ENCODE measurements around the gene MGLL. TPM values are rescaled to one million over a fixed set of nuclear protein-coding genes. Genes with fewer than 3 reads are reported as not detected.

Gene MGLL
- total and polyA plus RNA-seq, 8 donors = 3.3 to 11.4 (median 6.6) TPM

- intact Hi-C loops (cut with DNase I) = loop anchor here in 1 of 3 donors (10.0 kb wide), 1 partner anchor 123 kb away; no protein-coding TSS in a partner anchor
- Histone ChIP-seq H3K27me3 (no peaks in the 10 kb centered on the region), H3K36me3 (no peaks in the 10 kb centered on the region), H3K9me3 (no peaks in the 10 kb centered on the region), H3K4me1 (peaks cover 14 to 26% (median 19%) of the 10 kb centered on the region in 3 donors), H3K4me3 (no peak overlapping the region), H3K27ac (peak overlapping the region; percentile 52 to 81 (median 79))
- ATAC-seq (peak in 2 of 4 donors; percentile 1), FAIRE-seq (no peak), DNase-seq (no peak)
- TF ChIP-seq CTCF (IDR thresholded peaks at IDR 0.05) = no peak
- 84 to 88% methylated on average over 3 of the region's 3 CpGs for WGBS, 2 donors
Observed at GRCh38 chr3:127698286-127698685, 124.0 kb downstream of the MGLL start.

GRCh38 chr3:127697551-127698240, 124.6 kb downstream of the MGLL start:
- no peaks in the 10 kb centered on the region for H3K36me3 ChIP-seq
- intact Hi-C loops (cut with DNase I) = loop anchor here in 1 of 3 donors (10.0 kb wide), 1 partner anchor 123 kb away; no protein-coding TSS in a partner anchor
- no peaks in the 10 kb centered on the region for H3K9me3 ChIP-seq
- peak overlapping the region in 1 of 4 donors; percentile 8 for H3K4me3 ChIP-seq
- H3K4me1 ChIP-seq = peaks cover 14 to 26% (median 19%) of the 10 kb centered on the region in 3 donors
- peak; percentile 76 to 86 (median 82) for ATAC-seq
- H3K27ac ChIP-seq = peak overlapping the region; percentile 52 to 81 (median 79)
- DNase-seq = peak; percentile 66 to 89 (median 81)
- no peaks in the 10 kb centered on the region for H3K27me3 ChIP-seq
- no peak for TF ChIP-seq CTCF (IDR thresholded peaks at IDR 0.05)
- no peak for FAIRE-seq
- 36 to 38% methylated on average over 16 of the region's 16 CpGs for WGBS, 2 donors

GRCh38 chr3:127694467-127695215, 127.7 kb downstream of the MGLL start:
- Histone ChIP-seq H3K27ac (no peak overlapping the region), H3K9me3 (no peaks in the 10 kb centered on the region), H3K27me3 (no peaks in the 10 kb centered on the region), H3K4me1 (peaks cover 14 to 26% (median 19%) of the 10 kb centered on the region in 3 donors), H3K4me3 (no peak overlapping the region), H3K36me3 (no peaks in the 10 kb centered on the region)
- intact Hi-C loops (cut with DNase I) = loop anchor here in 1 of 3 donors (10.0 kb wide), 1 partner anchor 120 kb away; no protein-coding TSS in a partner anchor
- peak; percentile 22 to 49 (median 36) for TF ChIP-seq CTCF (IDR thresholded peaks at IDR 0.05)
- peak; percentile 80 to 95 (median 86) for DNase-seq
- WGBS, 2 donors = 59 to 67% methylated on average over 17 of the region's 17 CpGs
- FAIRE-seq = no peak
- peak; percentile 59 to 85 (median 74) for ATAC-seq

- ATAC-seq = no peak
- Histone ChIP-seq H3K27ac (no peak overlapping the region), H3K36me3 (no peaks in the 10 kb centered on the region), H3K4me1 (peaks cover 9 to 15% (median 14%) of the 10 kb centered on the region in 3 donors), H3K27me3 (no peaks in the 10 kb centered on the region), H3K9me3 (no peaks in the 10 kb centered on the region), H3K4me3 (no peak overlapping the region)
- FAIRE-seq = no peak
- no peak for TF ChIP-seq CTCF (IDR thresholded peaks at IDR 0.05)
- DNase-seq = peak in 1 of 6 donors; percentile 33
- WGBS, 2 donors = 71 to 82% methylated on average over 7 of the region's 7 CpGs
- intact Hi-C loops (cut with DNase I) = loop anchor here in 1 of 3 donors (10.0 kb wide), 1 partner anchor 119 kb away; no protein-coding TSS in a partner anchor
Observed at GRCh38 chr3:127693336-127693843, 128.9 kb downstream of the MGLL start.

Data from pancreas (tissue), 10 donors.